HepG2 (cell line): ENCODE data around the gene LYST. TPM values are rescaled to one million over a fixed set of nuclear protein-coding genes. Genes with fewer than 3 reads are reported as not detected.

Experiments used
- CHD2 ChIP-seq: IDR thresholded peaks from 2 replicates; pipeline ENCODE4 v1.6.1; 2011; ENCODE audit warnings: low read depth, low read length, improper control_type of control experiment
- LCORL ChIP-seq, 2 experiments: fragments of 450-650 bp in 1 of 2; sonication (generic) in 1 of 2; formaldehyde crosslinking in 1 of 2; IDR thresholded peaks; 2 replicates each; pipeline versions ENCODE4 v1.5.0 to v1.6.1; 2017 to 2020; ENCODE audit warnings: antibody characterized with exemption in 1 of 2, missing genetic modification reagents in 1 of 2
- NR1H2 ChIP-seq: sonication (generic); formaldehyde crosslinking; IDR thresholded peaks from 2 replicates; pipeline ENCODE4 v1.8.1; 2022; ENCODE audit warnings: low read depth, missing genetic modification reagents, borderline replicate concordance
- ZFP62 ChIP-seq: sonication (generic); formaldehyde crosslinking; IDR thresholded peaks from 2 replicates; pipeline ENCODE4 v1.4.0; 2020; ENCODE audit warnings: missing genetic modification reagents
- ZIK1 ChIP-seq: sonication (generic); formaldehyde crosslinking; IDR thresholded peaks from 2 replicates; pipeline ENCODE4 v1.5.0; 2020; ENCODE audit warnings: mild to moderate bottlenecking, low read depth, missing genetic modification reagents, borderline replicate concordance
- polyA plus RNA-seq, 8 experiments: library from polyadenylated mRNA; depleted of rRNA in 3 of 8; stranded (reverse) in 7 of 8; unstranded in 1 of 8; fragments of >200 nt; fragmentation: Illumina TruSeq in 4 of 8; extraction: Trizol in 4 of 8; gene quantifications; 2 replicates each; pipeline versions ENCODE4 v1.2.1 to v1.2.3, GENCODE V29; 2011 to 2016; ENCODE audit warnings: low read depth in 4 of 8, missing spikeins in 1 of 8, mixed read lengths in 1 of 8; ENCODE audit not compliant: insufficient read depth in 1 of 8
- total RNA-seq, 5 experiments: library from RNA; depleted of rRNA; stranded (reverse); fragments of >200 nt; fragmentation: Illumina TruSeq; extraction: Trizol; gene quantifications; 2 replicates each; pipeline ENCODE4 v1.2.3, GENCODE V29; 2016; ENCODE audit warnings: low read depth in 1 of 5
- TF ChIP-seq, protein P1 (sequence below): fragments of 450-650 bp; IDR thresholded peaks from 2 replicates; pipeline ENCODE4 v1.6.1; 2017; ENCODE audit warnings: mild to moderate bottlenecking
- TF ChIP-seq, protein P2 (sequence below): sonication (generic); formaldehyde crosslinking; IDR thresholded peaks from 2 replicates; pipeline ENCODE4 v1.5.0; 2020; ENCODE audit warnings: missing genetic modification reagents
- TF ChIP-seq, protein P3 (sequence below): sonication (generic); formaldehyde crosslinking; IDR thresholded peaks from 2 replicates; pipeline ENCODE4 v1.4.0; 2020; ENCODE audit warnings: mild to moderate bottlenecking, missing genetic modification reagents
- TF ChIP-seq, protein P4 (sequence below), 2 experiments: sonication (generic) in 1 of 2; formaldehyde crosslinking in 1 of 2; IDR thresholded peaks; 2 replicates each; pipeline versions ENCODE4 v1.4.0 to v1.6.1; 2016 to 2020; ENCODE audit warnings: borderline replicate concordance in 1 of 2, low read depth in 1 of 2, mild to moderate bottlenecking in 1 of 2, missing genetic modification reagents in 1 of 2
- TF ChIP-seq, protein P5 (sequence below): sonication (generic); formaldehyde crosslinking; IDR thresholded peaks from 2 replicates; pipeline ENCODE4 v1.8.1; 2023; ENCODE audit warnings: missing genetic modification reagents, inconsistent platforms, borderline replicate concordance

The LYST gene
- total and polyA plus RNA-seq, 2 of the 13 experiments (the other 11 are each of a cell fraction or from before 2014, with no cell fraction given): 0.91 to 2.5 TPM

DNA sequence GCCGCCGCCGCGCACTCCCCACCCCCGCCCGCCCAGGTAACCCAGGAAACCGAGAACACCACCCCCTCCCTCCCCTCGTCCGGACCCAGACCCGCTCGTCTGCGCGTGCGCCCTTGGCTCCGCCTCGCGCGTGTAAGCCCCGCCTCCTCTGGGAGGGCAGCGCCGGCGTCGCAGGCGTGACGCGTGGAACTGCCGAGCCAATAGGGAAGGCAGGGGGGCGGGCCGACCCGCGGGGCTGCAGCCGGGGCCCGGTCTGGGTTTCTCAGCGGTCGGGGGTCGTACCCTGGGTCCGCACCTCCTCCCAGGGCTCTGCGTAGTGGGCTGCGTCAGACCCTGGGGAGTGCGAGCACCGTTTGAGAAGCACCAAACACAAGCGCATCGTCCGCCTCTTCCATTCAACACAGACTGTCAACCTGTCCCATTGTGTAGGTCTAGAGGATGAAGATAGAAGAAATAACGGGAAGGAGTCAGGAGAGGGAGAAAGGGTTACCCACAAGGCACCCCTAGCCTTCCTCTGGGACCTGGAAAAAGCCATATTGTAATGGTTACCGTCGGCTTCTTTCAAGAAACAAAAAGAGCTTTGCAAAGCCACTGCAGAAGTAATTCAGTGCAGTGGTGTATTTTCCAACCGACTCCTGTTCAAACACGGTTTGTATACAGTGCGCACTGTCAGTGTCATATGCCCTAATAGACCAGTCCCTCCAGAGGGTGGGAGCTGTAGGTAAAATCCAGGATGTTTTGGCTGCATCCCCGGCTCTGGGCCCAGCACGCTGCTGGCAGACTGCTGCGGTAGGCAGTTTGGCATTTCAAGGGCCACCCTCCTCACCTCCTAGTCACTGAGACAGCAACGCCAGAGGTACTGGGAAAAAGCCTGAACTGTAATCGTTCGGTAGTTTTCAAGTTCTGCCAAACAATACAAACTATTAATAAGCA, 473 bp upstream of the LYST start (continued):
- TF ChIP-seq, protein P1, sequence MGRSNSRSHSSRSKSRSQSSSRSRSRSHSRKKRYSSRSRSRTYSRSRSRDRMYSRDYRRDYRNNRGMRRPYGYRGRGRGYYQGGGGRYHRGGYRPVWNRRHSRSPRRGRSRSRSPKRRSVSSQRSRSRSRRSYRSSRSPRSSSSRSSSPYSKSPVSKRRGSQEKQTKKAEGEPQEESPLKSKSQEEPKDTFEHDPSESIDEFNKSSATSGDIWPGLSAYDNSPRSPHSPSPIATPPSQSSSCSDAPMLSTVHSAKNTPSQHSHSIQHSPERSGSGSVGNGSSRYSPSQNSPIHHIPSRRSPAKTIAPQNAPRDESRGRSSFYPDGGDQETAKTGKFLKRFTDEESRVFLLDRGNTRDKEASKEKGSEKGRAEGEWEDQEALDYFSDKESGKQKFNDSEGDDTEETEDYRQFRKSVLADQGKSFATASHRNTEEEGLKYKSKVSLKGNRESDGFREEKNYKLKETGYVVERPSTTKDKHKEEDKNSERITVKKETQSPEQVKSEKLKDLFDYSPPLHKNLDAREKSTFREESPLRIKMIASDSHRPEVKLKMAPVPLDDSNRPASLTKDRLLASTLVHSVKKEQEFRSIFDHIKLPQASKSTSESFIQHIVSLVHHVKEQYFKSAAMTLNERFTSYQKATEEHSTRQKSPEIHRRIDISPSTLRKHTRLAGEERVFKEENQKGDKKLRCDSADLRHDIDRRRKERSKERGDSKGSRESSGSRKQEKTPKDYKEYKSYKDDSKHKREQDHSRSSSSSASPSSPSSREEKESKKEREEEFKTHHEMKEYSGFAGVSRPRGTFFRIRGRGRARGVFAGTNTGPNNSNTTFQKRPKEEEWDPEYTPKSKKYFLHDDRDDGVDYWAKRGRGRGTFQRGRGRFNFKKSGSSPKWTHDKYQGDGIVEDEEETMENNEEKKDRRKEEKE: no peak
- TF ChIP-seq ZIK1 (CRISPR knock-in tag) (0 out of 2 replicates have a peak, but pooled peaks have one; percentile 40), LCORL (IDR thresholded peaks at IDR 0.05) (no peak), LCORL (CRISPR knock-in tag; IDR thresholded peaks at IDR 0.05) (no peak), ZFP62 (no peak), NR1H2 (CRISPR knock-in tag) (no peak), CHD2 (no peak)
- TF ChIP-seq, protein P2, sequence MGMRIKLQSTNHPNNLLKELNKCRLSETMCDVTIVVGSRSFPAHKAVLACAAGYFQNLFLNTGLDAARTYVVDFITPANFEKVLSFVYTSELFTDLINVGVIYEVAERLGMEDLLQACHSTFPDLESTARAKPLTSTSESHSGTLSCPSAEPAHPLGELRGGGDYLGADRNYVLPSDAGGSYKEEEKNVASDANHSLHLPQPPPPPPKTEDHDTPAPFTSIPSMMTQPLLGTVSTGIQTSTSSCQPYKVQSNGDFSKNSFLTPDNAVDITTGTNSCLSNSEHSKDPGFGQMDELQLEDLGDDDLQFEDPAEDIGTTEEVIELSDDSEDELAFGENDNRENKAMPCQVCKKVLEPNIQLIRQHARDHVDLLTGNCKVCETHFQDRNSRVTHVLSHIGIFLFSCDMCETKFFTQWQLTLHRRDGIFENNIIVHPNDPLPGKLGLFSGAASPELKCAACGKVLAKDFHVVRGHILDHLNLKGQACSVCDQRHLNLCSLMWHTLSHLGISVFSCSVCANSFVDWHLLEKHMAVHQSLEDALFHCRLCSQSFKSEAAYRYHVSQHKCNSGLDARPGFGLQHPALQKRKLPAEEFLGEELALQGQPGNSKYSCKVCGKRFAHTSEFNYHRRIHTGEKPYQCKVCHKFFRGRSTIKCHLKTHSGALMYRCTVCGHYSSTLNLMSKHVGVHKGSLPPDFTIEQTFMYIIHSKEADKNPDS: no peak; the same call in 1 of the 2 replicates
- TF ChIP-seq, protein P3, sequence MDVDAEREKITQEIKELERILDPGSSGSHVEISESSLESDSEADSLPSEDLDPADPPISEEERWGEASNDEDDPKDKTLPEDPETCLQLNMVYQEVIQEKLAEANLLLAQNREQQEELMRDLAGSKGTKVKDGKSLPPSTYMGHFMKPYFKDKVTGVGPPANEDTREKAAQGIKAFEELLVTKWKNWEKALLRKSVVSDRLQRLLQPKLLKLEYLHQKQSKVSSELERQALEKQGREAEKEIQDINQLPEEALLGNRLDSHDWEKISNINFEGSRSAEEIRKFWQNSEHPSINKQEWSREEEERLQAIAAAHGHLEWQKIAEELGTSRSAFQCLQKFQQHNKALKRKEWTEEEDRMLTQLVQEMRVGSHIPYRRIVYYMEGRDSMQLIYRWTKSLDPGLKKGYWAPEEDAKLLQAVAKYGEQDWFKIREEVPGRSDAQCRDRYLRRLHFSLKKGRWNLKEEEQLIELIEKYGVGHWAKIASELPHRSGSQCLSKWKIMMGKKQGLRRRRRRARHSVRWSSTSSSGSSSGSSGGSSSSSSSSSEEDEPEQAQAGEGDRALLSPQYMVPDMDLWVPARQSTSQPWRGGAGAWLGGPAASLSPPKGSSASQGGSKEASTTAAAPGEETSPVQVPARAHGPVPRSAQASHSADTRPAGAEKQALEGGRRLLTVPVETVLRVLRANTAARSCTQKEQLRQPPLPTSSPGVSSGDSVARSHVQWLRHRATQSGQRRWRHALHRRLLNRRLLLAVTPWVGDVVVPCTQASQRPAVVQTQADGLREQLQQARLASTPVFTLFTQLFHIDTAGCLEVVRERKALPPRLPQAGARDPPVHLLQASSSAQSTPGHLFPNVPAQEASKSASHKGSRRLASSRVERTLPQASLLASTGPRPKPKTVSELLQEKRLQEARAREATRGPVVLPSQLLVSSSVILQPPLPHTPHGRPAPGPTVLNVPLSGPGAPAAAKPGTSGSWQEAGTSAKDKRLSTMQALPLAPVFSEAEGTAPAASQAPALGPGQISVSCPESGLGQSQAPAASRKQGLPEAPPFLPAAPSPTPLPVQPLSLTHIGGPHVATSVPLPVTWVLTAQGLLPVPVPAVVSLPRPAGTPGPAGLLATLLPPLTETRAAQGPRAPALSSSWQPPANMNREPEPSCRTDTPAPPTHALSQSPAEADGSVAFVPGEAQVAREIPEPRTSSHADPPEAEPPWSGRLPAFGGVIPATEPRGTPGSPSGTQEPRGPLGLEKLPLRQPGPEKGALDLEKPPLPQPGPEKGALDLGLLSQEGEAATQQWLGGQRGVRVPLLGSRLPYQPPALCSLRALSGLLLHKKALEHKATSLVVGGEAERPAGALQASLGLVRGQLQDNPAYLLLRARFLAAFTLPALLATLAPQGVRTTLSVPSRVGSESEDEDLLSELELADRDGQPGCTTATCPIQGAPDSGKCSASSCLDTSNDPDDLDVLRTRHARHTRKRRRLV (CRISPR knock-in tag): no peak
- TF ChIP-seq, protein P4, sequence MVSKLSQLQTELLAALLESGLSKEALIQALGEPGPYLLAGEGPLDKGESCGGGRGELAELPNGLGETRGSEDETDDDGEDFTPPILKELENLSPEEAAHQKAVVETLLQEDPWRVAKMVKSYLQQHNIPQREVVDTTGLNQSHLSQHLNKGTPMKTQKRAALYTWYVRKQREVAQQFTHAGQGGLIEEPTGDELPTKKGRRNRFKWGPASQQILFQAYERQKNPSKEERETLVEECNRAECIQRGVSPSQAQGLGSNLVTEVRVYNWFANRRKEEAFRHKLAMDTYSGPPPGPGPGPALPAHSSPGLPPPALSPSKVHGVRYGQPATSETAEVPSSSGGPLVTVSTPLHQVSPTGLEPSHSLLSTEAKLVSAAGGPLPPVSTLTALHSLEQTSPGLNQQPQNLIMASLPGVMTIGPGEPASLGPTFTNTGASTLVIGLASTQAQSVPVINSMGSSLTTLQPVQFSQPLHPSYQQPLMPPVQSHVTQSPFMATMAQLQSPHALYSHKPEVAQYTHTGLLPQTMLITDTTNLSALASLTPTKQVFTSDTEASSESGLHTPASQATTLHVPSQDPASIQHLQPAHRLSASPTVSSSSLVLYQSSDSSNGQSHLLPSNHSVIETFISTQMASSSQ (IDR thresholded peaks at IDR 0.05; ENCODE audit: low read depth): no peak
- TF ChIP-seq, protein P4 (CRISPR knock-in tag; IDR thresholded peaks at IDR 0.05; ENCODE audit: borderline replicate concordance): 0 out of 2 replicates have a peak, but pooled peaks have one; percentile 51
- TF ChIP-seq, protein P5, sequence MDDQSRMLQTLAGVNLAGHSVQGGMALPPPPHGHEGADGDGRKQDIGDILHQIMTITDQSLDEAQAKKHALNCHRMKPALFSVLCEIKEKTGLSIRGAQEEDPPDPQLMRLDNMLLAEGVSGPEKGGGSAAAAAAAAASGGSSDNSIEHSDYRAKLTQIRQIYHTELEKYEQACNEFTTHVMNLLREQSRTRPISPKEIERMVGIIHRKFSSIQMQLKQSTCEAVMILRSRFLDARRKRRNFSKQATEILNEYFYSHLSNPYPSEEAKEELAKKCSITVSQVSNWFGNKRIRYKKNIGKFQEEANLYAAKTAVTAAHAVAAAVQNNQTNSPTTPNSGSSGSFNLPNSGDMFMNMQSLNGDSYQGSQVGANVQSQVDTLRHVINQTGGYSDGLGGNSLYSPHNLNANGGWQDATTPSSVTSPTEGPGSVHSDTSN (CRISPR knock-in tag): no peak
